HG02610 (cell line): Measurements from ENCODE around the gene TMED6.
"Not testable (repeated sequence)": the region's sequence is repeated elsewhere in the genome, so short reads cannot be mapped to it uniquely, and the experiment has no call there.

ENCODE experiments used
- ATAC-seq: cut with Tn5 transposase; IDR thresholded peaks from one replicate; pipeline ENCODE4 v1.9.1; 2021; ENCODE audit warnings: mild to moderate bottlenecking, moderate library complexity; ENCODE audit not compliant: unreplicated experiment

TMED6 gene

GRCh38 chr16:69363281-69363717, 11.7 kb upstream of the TMED6 start:
- no peak for ATAC-seq

- not testable (repeated sequence) for ATAC-seq
These were observed 8.5 kb upstream of the TMED6 start for GRCh38 chr16:69360070-69360469.

- no peak for ATAC-seq
These were observed 951 bp downstream of the TMED6 start for GRCh38 chr16:69350536-69351133.

GRCh38 chr16:69349536-69349935, 2.0 kb downstream of the TMED6 start:
- no peak for ATAC-seq

GRCh38 chr16:69348222-69348621, 3.4 kb downstream of the TMED6 start:
- no peak for ATAC-seq

GRCh38 chr16:69346683-69347082, 4.9 kb downstream of the TMED6 start:
- ATAC-seq = no peak

- ATAC-seq = no peak
These were observed 5.7 kb downstream of the TMED6 start for GRCh38 chr16:69345923-69346322.

- no peak for ATAC-seq
These were observed 7.4 kb downstream of the TMED6 start for GRCh38 chr16:69344171-69344570.

- no peak for ATAC-seq
These were observed 11.4 kb downstream of the TMED6 start for GRCh38 chr16:69340095-69340644.

- ATAC-seq = peak; percentile 94
These were observed 12.1 kb downstream of the TMED6 start, which contains the start of the genes COG8 and NIP7 for GRCh38 chr16:69339289-69340094. COG8 (minus strand) TSS chr16:69339564; CDS start chr16:69339552, 12 bp downstream. NIP7 (plus strand) TSS chr16:69339772; CDS start chr16:69339830, 58 bp downstream.

GRCh38 chr16:69338557-69339288, 12.9 kb downstream of the TMED6 start:
- ATAC-seq = no peak

GRCh38 chr16:69334696-69335095, 16.9 kb downstream of the TMED6 start:
- no peak for ATAC-seq

- ATAC-seq = peak; percentile 97
These were observed 21.1 kb downstream of the TMED6 start, which contains the start of gene PDF for GRCh38 chr16:69330286-69331109. PDF (minus strand) TSS chr16:69330588; CDS start chr16:69330570, 18 bp downstream.

- peak; percentile 29 for ATAC-seq
These were observed 22.0 kb downstream of the TMED6 start for GRCh38 chr16:69329369-69330285.

GRCh38 chr16:69328854-69329316, 22.7 kb downstream of the TMED6 start:
- ATAC-seq = no peak

GRCh38 chr16:69327585-69328310, 23.8 kb downstream of the TMED6 start:
- no peak for ATAC-seq

- ATAC-seq = no peak
These were observed 25.3 kb downstream of the TMED6 start for GRCh38 chr16:69326172-69326873.

GRCh38 chr16:69325784-69326171, 25.8 kb downstream of the TMED6 start:
- no peak for ATAC-seq
